ENCODE results near the gene XKR7.
"Not testable (repeated sequence)": the region's sequence is repeated elsewhere in the genome, so short reads cannot be mapped to it uniquely, and the experiment has no call there.

The XKR7 gene, protein sequence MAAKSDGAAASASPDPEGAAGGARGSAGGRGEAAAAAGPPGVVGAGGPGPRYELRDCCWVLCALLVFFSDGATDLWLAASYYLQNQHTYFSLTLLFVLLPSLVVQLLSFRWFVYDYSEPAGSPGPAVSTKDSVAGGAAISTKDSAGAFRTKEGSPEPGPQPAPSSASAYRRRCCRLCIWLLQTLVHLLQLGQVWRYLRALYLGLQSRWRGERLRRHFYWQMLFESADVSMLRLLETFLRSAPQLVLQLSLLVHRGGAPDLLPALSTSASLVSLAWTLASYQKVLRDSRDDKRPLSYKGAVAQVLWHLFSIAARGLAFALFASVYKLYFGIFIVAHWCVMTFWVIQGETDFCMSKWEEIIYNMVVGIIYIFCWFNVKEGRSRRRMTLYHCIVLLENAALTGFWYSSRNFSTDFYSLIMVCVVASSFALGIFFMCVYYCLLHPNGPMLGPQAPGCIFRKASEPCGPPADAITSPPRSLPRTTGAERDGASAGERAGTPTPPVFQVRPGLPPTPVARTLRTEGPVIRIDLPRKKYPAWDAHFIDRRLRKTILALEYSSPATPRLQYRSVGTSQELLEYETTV

DNA sequence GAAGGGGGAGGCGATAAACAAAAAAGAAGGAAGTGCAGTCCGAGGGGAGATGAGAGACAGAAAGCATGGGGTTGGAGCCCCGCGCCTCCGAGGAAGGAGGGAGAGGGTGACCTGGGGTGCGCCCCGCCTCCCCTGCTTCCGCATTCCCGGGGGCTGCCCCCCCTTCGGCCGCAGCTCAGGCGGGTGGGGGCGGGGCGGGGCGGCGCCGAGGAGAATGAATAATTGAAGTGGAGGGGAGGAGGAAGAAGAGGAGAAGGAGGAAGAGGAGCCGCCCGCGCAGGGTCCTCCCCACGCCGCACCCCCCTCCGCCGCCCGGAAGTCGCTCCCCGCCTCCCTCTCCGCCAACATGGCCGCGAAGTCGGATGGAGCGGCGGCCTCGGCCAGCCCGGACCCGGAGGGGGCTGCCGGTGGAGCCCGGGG, at the start of gene XKR7:
Gene XKR7, plus strand, starts transcription at position 322 of the 420 bp plus-strand sequence. Its CDS starts 25 bp downstream, at position 347.
- peak; percentile 2 for DNase-seq (ENCODE audit: low read depth)

DNA sequence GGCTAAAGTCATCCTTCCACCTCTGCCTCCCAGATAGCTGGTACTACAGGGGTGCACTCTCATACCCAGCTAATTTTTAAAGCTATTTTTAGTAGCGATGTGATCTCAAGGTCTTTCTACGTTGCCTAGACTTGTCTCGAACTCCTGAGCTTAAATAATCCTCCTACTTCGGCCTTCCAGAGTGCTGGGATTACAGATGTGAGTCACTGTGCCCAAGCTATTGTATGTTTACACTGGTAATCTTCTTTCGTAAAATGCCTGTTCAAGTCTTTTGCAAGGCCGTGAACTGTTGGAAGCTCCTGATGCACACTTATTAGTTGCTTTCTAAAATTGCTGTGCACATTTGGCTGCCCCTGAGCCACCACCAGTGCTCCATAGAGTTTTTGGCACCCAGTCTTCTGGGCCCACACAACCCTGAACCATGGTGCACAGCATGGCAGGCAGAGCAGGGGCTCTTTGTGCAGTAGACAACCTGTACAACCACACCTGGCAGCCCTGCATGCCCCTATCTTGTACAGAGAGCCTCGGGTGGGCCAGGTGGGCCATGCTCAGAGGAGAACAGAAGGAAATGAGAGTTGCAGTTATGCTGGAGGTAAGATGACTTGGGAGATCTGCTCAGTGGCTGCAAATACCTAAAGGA, 49.4 kb upstream of the XKR7 start:
- DNase-seq (ENCODE audit: low read depth) = no peak

DNA sequence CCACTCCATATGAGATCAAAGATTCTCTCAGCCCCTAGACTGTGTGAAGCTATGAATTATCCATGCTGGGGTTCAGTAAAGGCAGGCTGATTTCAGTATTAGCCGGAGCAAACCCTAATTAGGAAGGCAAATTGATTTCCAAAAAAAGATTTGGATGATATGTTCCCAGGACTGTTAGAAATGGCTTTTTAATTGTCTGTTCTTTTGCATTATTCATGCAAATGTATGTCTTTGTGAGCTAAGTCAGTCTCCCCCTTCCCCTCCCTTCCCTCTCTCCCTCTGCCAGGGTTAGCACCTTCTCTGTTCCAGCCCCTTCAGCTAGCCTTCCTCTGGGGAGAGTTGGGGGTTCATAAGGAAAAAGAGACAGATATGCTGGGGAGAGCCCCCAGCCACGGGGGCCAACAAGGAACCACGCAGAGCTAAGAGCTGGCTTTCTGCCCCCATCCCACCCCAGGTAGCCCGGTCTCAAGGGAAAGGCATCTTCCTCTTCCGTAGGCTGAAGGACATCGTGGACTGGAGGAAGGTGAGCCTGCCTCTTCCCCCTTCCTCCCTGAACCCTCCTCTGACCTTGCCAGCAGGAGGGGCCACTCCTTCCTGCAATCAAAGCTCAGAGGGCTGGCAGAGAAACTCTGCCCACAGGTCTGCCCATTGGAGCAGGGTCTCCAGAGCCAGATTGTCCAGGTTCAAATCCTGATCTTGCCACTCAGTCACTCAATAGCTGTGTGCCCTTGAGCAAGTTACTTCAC, 48.4 kb upstream of the XKR7 start:
- no peak for DNase-seq (ENCODE audit: low read depth)

DNA sequence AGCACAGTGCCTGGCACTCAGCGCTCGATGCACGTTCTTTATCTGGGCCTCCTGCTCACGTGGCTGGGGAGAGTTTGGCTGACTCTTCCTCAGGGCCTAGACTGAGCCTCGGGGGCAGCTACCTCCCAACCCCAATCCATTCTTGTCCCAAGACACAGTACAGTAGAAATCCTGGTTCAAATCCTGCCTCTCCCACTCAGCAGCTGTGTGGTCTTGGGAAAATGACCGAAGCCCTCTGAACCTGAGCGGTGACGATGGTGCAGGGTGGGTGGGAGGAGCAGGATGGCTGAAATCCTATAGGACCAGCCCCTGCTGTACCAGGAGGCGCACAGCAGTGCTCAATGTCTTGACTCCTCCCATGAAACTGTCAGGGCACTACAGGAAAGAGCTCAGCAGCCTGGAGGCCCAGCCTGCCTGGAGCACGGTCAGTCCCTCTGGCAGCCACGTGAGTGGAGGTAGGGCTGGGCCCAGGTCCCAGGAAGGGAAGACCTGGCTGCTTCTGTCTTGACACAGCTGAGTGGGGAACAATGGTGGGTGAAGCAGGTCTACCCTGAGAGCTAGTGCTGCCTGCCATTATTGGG, 47.6 kb upstream of the XKR7 start:
- no peak for DNase-seq (ENCODE audit: low read depth)

DNA sequence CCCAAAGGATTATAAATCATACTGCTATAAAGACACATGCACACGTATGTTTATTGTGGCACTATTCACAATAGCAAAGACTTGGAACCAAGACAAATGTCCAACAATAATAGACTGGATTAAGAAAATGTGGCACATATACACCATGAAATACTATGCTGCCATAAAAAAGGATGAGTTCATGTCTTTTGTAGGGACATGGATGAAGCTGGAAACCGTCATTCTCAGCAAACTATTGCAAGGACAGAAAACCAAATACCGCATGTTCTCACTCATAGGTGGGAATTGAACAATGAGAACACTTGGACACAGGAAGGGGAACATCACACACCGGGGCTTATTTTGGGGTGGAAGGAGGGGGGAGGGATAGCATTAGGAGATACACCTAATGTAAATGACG, 46.5 kb upstream of the XKR7 start:
- not testable (repeated sequence) for DNase-seq (ENCODE audit: low read depth)

DNA sequence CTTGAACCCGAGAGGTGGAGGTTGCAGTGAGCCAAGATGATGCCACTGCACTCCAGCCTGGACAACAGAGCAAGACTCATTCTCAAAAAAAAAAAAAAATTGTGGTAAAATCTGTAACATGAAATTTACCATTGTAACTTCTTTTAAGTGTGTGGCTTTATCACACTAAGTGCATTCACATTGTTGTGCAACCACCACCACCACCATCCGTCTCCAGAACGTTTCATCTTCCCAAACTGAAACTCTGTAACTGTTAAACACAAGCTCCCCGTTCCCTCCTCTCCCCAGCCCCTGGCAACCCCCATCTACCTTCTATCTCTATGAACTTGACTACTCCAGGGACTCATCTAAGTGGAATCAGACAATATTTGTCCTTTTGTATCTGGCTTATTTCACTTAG, 45.8 kb upstream of the XKR7 start:
- DNase-seq (ENCODE audit: low read depth) = no peak

DNA sequence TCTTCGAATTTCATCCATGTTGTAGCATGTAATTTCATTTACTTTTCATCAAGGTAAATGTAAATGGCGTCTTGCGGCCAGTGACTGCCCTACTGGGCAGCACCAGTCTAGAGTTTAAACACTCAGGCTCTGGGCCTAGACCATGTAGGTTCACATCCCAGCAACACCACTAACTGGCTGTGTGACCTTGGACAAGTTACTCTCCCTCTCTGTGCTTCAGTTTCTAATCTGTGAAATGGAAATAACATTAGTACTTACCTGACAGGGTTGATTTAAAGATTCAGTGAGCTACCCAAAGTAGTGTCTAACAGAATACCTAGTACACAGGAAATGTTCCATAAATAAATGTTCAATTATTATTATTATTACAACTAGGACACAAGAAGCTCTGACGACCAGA, 45.4 kb upstream of the XKR7 start:
- DNase-seq (ENCODE audit: low read depth) = no peak

DNA sequence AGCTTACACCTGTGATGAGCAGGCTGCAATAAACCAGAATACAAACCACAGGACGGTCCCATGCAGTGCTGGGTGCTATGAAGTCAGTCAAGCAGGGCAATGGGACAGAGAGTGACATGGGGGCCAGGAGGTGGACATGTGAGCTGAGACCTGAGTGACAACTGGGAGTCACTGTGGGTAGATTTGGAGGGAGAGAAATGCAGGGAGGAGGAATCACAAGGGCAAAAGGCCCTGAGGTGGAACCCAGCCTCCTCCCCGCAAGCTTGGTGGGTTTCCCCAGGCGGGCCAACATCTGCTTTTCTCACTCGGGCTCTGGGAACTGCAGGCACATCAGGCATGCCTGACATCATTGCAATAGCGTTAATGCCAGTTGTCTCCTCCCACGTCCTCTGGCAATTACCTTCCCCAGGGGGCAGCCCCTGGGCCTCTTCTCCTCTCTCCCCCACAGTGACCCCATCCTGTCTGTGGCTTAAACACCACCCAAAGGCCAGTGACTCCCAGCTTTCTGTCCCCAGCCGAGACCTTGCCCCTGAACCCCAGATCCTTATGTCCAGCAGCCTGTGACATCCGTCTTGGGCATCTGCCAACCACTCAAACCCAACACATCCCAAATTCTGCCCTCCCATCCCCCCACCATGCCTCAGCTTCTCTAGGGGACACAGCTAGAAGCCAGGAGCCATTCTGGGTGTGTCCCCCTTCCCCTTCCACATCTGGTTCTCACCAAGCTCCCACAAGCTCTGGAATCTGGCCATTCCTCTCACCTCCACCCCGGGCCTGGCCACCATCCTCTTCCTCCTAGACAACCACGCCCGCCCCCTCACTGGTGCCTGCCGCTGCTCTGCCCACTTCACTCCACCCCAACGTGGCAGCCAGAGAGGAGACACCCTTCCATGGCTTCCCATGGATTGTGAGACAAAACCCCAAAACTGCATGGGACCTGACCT, 44.3 kb upstream of the XKR7 start:
- no peak for DNase-seq (ENCODE audit: low read depth)

DNA sequence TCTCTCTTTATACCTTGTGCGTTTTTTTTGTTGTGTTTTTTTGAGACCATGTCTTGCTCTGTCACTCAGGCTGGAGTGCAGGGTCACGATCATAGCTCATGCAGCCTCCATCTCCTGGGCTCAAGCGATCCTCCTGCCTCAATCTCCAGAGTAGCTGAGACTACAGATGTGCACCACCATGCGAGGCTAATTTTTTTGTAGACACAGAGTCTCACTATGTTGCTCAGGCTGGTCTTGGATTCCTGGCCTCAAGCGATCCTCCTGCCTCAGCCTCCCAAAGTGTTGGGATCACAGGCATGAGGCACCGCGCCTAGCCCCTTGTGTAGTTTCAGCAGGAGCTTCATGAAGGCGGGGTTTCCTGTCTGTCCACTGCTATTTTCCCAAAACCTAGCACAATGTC, 43.4 kb upstream of the XKR7 start:
- DNase-seq (ENCODE audit: low read depth) = no peak

DNA sequence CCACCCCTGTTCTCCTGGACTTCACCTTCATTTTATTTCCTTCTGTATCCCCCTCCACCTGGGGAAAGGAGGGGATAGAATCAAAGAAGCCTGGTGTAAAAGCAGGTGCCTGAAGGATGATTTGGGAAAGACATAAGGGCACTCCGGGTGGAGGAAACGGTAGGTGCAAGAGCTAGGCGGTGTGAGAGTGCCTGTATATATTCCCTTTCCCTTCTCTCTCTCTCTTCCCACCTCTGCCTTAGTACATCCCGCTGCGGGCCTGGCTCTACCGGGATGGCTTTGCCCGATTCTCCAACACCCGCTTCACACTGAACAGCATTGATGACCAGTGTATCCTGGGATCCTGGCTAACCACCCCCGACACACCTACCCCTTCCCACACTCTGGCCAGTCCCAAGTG, 42.3 kb upstream of the XKR7 start:
- no peak for DNase-seq (ENCODE audit: low read depth)

DNA sequence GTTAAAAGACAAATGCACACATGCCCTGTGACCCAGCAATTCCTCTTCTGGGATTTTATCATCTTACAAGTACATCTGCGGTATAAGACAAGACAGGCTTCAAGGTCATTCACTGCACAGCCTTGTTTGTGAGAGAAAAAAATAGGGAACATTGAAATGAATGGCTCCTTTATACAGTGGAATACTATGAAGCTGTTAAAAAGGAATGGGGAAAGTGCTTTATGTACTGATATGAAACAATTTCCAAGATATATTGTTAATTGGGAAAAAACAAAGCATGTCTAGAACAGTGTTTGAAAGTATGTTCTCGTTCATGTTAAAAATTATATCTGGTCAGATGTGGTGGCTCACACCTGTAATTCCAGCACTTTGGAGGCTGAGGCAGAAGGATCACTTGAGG, 41.5 kb upstream of the XKR7 start:
- no peak for DNase-seq (ENCODE audit: low read depth)

DNA sequence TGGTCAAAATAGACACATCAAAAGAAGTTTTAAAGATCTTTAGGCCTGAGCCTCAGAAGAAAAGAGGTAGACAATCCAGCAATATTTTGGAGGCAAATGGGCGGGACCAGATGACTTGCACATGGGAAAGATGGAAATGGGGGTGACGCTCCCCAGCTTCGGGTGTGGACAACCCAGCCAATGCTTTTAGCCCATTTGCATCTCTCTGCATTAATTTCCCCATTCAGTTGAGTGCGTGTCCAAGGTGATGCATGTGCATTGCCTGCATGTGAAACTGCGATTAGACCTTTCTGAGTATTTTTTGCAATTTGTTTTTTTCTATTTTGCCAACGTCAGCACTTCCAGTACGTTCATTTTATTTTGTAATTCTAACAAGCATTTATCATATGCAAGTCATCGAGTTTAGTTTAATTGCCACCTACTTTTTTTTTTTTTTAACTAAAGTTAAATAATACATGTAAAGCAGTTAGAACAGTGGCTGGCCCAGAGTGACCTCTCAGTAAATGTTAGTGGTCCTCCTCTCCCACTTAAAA, 40.3 kb upstream of the XKR7 start:
- DNase-seq (ENCODE audit: low read depth) = no peak

DNA sequence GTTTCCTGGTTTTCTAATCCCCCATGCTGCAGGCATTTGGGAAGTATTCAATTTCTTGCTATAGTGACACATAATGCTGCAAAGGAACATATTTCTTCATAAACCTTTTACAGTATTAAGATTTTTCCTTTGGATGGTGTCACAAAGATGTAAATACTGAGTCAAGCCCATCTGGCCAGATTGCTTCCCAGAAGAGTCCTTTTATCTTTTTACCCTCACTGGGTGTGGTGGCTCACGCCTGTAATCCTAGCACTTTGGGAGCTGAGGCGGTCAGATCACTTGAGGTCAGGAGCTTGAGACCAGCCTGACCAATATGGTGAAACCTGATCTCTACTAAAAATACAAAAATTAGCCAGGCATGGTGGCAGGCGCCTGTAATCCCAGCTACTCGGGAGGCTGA, 38.3 kb upstream of the XKR7 start:
- not testable (repeated sequence) for DNase-seq (ENCODE audit: low read depth)

DNA sequence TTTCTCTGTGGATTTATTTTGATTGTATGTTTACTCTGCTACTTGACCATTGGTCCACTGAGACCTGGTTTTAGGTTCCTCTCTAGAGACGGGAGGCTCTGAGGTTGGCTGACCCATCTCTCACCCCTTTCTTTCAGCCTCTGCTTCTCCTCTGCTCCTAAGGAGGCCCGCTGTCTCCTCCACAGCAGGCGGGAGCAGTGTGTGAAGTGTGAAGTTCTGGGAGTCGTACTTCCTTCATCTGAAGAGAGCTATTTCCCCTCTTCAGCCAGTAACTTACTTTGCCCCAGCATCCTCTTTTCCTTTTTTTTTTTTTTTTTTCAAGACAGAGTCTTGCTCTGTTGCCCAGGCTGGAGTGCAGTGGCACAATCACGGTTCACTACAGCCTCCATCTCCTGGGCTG, 37.2 kb upstream of the XKR7 start:
- DNase-seq (ENCODE audit: low read depth) = no peak

DNA sequence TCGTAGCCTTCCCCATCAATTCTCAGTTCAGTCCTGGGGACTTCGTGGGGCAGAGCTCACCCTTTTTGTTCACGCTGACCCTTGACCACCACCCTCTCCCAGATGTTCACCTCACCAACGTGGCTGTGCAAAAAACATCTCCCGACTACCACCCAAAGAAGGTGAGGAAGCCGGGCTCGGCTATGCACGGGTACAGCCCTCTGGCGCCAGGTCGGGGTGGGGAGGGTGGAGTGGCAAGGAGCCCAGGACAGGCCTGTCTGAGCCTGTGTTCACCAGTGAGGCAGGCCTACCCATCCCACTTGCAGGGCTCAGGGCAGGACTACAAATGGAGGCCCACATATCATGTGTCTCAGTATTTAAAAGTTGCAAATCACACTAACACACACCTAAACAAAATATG, 34.3 kb upstream of the XKR7 start:
- no peak for DNase-seq (ENCODE audit: low read depth)

DNA sequence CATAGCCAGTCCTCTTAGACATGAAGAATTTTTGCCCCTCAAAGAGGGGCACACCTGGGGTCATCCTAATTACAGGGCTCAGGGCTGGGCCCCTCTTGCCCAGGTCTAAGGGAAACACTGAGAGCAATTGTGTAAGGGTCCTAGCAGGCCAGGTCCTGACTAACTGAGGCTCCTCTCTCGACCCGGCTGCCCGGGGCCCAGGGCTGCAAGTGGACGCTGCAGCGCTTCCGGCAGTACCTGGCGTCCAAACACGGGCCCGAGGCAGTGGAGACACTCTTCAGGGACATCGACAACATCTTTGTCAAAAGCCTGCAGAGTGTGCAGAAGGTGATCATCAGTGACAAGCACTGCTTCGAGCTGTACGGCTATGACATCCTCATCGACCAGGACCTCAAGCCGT, 33.5 kb upstream of the XKR7 start:
- DNase-seq (ENCODE audit: low read depth) = no peak

DNA sequence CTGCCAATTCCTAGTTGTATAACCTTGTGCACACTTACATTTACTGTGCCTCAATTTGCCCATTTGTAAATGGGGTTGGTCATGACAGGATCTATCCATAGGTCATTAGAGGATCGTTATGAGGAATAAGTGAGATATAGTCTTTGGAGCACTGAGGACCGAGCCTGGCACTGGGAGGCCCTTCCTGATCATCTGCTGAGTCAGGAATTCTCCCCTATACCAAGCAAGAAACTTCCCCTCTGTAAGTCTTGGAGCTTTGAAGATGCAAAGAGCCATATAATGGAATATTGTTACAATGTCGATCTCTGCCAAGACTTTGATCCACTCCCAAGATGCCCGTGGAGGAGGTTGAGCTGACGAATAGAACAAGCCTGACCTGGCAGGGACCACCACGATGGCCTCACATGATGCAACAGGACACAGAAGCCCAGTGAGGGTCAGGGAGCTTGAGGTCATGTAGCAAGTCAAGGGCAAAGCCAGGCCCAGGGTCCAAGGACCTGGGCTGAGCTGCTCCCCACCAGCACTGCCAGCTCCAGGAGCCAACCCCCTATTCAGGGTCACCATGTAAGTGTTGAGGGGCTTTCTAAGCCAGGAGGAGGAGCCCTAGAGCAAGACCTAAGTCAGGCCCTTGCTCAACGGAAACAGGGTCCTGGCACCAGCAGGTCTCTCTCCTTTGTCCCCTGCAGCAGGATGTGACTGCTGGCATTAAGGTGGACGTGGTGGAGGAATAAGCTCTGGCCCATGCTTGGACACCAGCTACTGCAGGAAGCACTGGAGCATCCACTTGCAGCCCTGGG, 32.8 kb upstream of the XKR7 start:
- no peak for DNase-seq (ENCODE audit: low read depth)

DNA sequence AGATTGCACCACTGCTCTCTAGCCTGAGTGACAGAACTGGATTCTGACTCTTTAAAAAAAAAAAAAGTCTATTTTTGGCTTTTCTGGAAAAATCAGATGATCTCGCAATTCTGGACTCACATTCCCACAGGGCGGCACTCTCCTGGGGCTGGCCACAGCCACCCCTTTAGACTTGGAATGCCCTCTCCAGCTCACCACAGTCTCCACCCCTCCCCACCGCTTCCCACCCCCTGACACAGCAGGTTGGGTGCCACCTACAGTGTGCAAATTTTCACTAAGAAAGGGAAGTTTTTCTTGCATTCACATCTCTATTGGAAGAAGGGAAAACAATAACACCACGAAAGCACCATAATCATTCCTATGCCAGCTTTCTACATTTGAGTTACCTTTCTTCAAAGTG, 31.5 kb upstream of the XKR7 start:
- DNase-seq (ENCODE audit: low read depth) = no peak

DNA sequence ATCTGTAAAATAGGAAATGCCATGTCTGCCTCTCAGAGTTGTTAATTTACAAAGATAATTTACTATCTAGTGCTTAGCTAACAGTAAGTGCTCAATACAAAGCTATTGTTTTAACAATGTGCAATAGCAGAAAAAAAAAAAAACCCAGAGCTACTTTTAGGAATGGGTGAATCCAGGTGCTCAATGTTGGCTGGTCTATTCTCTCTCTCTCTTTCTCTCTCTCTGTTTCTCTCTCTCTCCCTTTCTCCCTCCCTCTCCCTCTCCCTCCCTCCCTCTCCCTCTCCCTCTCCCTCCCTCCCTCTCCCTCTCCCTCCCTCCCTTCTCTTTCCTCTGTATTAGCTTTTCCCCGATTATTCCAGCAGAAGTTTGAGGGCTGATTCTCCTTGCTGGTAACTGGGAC, 30.1 kb upstream of the XKR7 start:
- DNase-seq (ENCODE audit: low read depth) = no peak

DNA sequence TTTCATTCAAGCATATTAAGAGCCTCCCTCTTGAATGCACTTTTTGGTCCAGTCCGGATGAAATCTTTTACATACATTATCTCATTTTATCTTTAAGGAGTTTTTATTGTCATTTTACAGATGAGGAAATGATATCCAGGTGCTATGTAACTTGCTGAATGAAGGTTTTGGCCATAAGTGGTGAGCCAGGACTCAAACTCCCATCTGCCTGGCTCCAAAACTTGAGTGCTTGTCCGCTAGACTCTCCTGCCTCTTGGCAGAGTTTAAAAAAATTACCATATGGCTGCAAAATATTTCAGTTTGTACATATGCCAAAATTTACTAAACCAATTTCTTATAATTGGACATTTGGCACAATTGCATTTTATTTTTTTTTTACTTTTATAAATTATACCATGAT, 28.3 kb upstream of the XKR7 start:
- no peak for DNase-seq (ENCODE audit: low read depth)
